ENCODE measurements around the gene RREB1.

RREB1 gene

DNA sequence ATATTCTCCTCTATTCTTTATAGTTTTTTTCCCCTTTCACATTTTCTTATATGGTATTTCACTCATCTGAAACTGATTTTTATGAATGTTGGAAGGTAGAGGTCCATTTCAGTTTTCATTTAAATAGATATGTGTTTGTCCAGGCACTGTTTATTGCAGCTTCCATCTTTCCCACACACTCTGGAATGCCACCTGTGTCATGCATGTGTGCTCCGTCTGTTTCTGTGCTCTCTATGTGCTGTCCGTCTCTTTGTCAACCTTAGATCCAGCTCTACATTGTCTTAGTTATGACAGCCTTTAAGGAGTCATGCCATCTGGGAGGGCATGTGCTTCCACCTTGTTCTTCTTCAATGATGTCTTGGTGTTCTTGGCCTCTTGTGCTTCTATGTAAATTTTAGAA, 36.4 kb upstream of the RREB1 start:
- no peaks in the 10 kb centered on the region for H3K9me3 ChIP-seq (ENCODE audit: insufficient read depth, low read length)
- no peak for TF ChIP-seq EZH2phosphoT487 (conservative IDR thresholded peaks at IDR 0.05; ENCODE audit: low read length)
- TF ChIP-seq, protein P1, sequence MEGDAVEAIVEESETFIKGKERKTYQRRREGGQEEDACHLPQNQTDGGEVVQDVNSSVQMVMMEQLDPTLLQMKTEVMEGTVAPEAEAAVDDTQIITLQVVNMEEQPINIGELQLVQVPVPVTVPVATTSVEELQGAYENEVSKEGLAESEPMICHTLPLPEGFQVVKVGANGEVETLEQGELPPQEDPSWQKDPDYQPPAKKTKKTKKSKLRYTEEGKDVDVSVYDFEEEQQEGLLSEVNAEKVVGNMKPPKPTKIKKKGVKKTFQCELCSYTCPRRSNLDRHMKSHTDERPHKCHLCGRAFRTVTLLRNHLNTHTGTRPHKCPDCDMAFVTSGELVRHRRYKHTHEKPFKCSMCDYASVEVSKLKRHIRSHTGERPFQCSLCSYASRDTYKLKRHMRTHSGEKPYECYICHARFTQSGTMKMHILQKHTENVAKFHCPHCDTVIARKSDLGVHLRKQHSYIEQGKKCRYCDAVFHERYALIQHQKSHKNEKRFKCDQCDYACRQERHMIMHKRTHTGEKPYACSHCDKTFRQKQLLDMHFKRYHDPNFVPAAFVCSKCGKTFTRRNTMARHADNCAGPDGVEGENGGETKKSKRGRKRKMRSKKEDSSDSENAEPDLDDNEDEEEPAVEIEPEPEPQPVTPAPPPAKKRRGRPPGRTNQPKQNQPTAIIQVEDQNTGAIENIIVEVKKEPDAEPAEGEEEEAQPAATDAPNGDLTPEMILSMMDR (IDR thresholded peaks at IDR 0.05; ENCODE audit: insufficient read depth, low read length, poor library complexity, severe bottlenecking), result no peak
- no peaks in the 10 kb centered on the region for H3K27me3 ChIP-seq (ENCODE audit: low read length)
- H3K4me2 ChIP-seq (ENCODE audit: low read depth, low read length, poor library complexity, severe bottlenecking), result no peak overlapping the region
- H3F3A ChIP-seq (ENCODE audit: insufficient read depth), result no peaks in the 10 kb centered on the region
- H3K36me3 ChIP-seq (ENCODE audit: low read length), result no peaks in the 10 kb centered on the region
- H2AFZ ChIP-seq (ENCODE audit: low read depth, low read length, severe bottlenecking), result no peak overlapping the region
- H3K27ac ChIP-seq (ENCODE audit: low read depth, low read length), result no peak overlapping the region
- H4K20me1 ChIP-seq (ENCODE audit: low read depth, low read length), result no peaks in the 10 kb centered on the region
- H3K9ac ChIP-seq (ENCODE audit: low read length), result no peak overlapping the region
- no peak overlapping the region for H3K4me3 ChIP-seq (ENCODE audit: insufficient read depth, low read length, poor library complexity, severe bottlenecking)
- H3K79me2 ChIP-seq (ENCODE audit: insufficient read depth, low read length), result no peaks in the 10 kb centered on the region
- no peaks in the 10 kb centered on the region for H3K9me2 ChIP-seq (replicated peaks; ENCODE audit: insufficient read depth, low read length)

DNA sequence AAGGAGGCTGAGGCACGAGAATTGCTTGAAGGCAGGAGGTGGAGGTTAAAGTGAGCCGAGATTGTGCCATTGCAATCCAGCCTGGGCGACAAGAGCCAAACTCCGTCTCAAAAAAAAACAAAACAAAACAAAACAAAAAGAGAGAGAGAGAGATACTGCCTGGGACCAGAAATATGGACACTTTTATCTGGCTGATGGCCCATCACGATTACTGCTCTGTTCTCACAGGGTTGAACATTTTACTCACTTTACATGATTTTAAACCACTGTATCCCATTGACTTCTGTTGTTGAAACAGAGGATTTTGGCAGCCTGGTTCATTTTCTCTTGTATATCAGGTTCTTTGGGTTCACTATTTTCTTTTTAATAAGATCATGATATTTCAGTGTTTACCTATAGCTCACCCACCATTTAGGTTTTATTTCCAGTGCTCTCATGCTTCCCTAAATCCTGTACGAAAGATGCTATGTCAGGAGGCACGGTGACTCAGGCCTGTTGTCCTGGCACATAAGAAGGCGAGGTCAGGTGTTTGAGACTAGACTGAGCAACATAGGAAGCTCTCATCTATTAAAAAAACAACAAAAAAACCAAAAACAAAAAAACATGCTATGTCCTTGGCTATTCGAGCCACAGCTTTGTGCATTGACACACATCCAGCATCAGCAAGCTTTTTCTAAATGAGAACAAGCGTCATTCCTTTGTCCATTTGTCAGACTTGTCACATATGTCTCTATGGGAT, 34.5 kb upstream of the RREB1 start:
- Histone ChIP-seq H3K9me3 (ENCODE audit: insufficient read depth, low read length) (no peaks in the 10 kb centered on the region), H3K27me3 (ENCODE audit: low read length) (no peaks in the 10 kb centered on the region), H3K4me3 (ENCODE audit: insufficient read depth, low read length, poor library complexity, severe bottlenecking) (no peak overlapping the region), H4K20me1 (ENCODE audit: low read depth, low read length) (no peaks in the 10 kb centered on the region), H2AFZ (ENCODE audit: low read depth, low read length, severe bottlenecking) (no peak overlapping the region), H3K27ac (ENCODE audit: low read depth, low read length) (no peak overlapping the region), H3K9ac (ENCODE audit: low read length) (no peak overlapping the region), H3K4me2 (ENCODE audit: low read depth, low read length, poor library complexity, severe bottlenecking) (no peak overlapping the region), H3F3A (ENCODE audit: insufficient read depth) (no peaks in the 10 kb centered on the region), H3K36me3 (ENCODE audit: low read length) (no peaks in the 10 kb centered on the region), H3K79me2 (ENCODE audit: insufficient read depth, low read length) (no peaks in the 10 kb centered on the region), H3K9me2 (replicated peaks; ENCODE audit: insufficient read depth, low read length) (no peaks in the 10 kb centered on the region)
- TF ChIP-seq, protein P1 (IDR thresholded peaks at IDR 0.05; ENCODE audit: insufficient read depth, low read length, poor library complexity, severe bottlenecking), result no peak
- no peak for TF ChIP-seq EZH2phosphoT487 (conservative IDR thresholded peaks at IDR 0.05; ENCODE audit: low read length)

DNA sequence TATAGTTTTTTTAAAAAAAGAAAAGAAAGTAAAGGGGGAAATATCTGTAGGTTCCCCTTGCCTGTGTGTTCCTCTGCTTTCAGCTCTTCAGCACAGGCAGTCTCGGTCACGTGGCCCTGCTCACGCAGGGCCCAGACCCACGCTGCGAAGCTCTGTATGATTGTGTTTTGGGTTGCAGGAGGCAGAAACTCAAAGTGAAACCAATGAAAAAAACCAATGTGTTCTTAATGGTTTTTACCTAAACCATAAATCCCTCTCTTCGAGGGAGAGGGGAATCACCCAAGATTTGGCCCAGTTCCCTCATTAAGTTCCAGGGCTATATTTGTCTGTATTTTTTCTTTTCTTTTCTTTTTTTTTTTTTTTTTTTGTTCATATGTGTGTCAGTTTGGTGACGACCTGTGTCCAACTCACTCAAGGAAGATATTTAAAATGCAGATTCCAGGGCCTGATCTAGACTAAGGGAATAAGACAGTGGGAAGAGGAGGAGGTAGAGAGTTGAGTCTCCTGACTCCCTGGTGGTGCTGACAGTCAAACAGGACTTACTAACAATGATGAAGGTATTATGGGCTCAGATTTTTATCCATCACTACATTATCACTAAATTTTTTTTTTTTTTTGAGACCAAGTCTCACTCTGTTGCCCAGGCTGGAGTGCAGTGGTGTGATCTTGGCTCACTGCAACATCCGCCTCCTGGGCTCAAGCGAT, 33.8 kb upstream of the RREB1 start:
- TF ChIP-seq EZH2phosphoT487 (conservative IDR thresholded peaks at IDR 0.05; ENCODE audit: low read length), result no peak
- no peak overlapping the region for H3K9ac ChIP-seq (ENCODE audit: low read length)

DNA sequence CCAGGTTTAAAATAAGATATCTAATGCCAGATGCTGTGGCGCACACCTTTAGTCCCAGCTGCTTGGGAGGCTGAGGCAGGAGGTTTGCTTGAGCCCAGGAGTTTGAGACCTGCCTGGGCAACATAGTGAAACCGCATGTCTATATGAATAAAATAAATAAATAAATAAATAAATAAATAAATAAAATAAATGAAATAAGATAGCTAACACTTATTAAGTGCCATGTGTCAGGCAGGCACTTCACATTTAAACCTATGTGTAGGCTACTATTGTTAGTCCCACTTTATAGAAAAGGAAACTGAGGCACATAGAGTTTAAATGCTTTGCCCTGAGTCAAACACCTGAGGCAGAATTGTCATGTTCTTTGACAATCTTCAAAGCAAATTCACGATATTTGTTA, 32.9 kb upstream of the RREB1 start:
- H3K27me3 ChIP-seq (ENCODE audit: low read length), result no peaks in the 10 kb centered on the region
- no peak overlapping the region for H3K4me2 ChIP-seq (ENCODE audit: low read depth, low read length, poor library complexity, severe bottlenecking)
- no peaks in the 10 kb centered on the region for H4K20me1 ChIP-seq (ENCODE audit: low read depth, low read length)
- no peak overlapping the region for H2AFZ ChIP-seq (ENCODE audit: low read depth, low read length, severe bottlenecking)
- TF ChIP-seq, protein P1 (IDR thresholded peaks at IDR 0.05; ENCODE audit: insufficient read depth, low read length, poor library complexity, severe bottlenecking), result no peak
- TF ChIP-seq EZH2phosphoT487 (conservative IDR thresholded peaks at IDR 0.05; ENCODE audit: low read length), result no peak
- H3K9ac ChIP-seq (ENCODE audit: low read length), result no peak overlapping the region
- H3F3A ChIP-seq (ENCODE audit: insufficient read depth), result no peaks in the 10 kb centered on the region
- no peak overlapping the region for H3K27ac ChIP-seq (ENCODE audit: low read depth, low read length)
- no peak overlapping the region for H3K4me3 ChIP-seq (ENCODE audit: insufficient read depth, low read length, poor library complexity, severe bottlenecking)
- no peaks in the 10 kb centered on the region for H3K9me2 ChIP-seq (replicated peaks; ENCODE audit: insufficient read depth, low read length)
- H3K36me3 ChIP-seq (ENCODE audit: low read length), result no peaks in the 10 kb centered on the region
- H3K9me3 ChIP-seq (ENCODE audit: insufficient read depth, low read length), result no peaks in the 10 kb centered on the region
- no peaks in the 10 kb centered on the region for H3K79me2 ChIP-seq (ENCODE audit: insufficient read depth, low read length)

More for the DNA sequence above, 33.8 kb upstream of the RREB1 start:
- no peak overlapping the region for H2AFZ ChIP-seq (ENCODE audit: low read depth, low read length, severe bottlenecking)
- no peaks in the 10 kb centered on the region for H4K20me1 ChIP-seq (ENCODE audit: low read depth, low read length)
- no peak overlapping the region for H3K4me3 ChIP-seq (ENCODE audit: insufficient read depth, low read length, poor library complexity, severe bottlenecking)
- H3K9me2 ChIP-seq (replicated peaks; ENCODE audit: insufficient read depth, low read length), result no peaks in the 10 kb centered on the region
- H3K9me3 ChIP-seq (ENCODE audit: insufficient read depth, low read length), result no peaks in the 10 kb centered on the region
- no peaks in the 10 kb centered on the region for H3K79me2 ChIP-seq (ENCODE audit: insufficient read depth, low read length)
- H3K36me3 ChIP-seq (ENCODE audit: low read length), result no peaks in the 10 kb centered on the region
- no peaks in the 10 kb centered on the region for H3K27me3 ChIP-seq (ENCODE audit: low read length)
- H3F3A ChIP-seq (ENCODE audit: insufficient read depth), result no peaks in the 10 kb centered on the region
- H3K27ac ChIP-seq (ENCODE audit: low read depth, low read length), result no peak overlapping the region
- no peak overlapping the region for H3K4me2 ChIP-seq (ENCODE audit: low read depth, low read length, poor library complexity, severe bottlenecking)
